HepG2 (cell line): ENCODE results near the gene CS. TPM values are rescaled to one million over a fixed set of nuclear protein-coding genes. Genes with fewer than 3 reads are reported as not detected.

Experiments
- ATAC-seq: fragments of 200-7000 bp; cut with Tn5 transposase; 3 replicates; pipeline ENCODE4 v1.9.1; 2020; ENCODE audit warnings: mild to moderate bottlenecking, moderate library complexity
- BruUV-seq: library from RNA; stranded (reverse); fragments of 400-500 nt; replicated peaks from 2 replicates; lab custom pipeline; 2021; lab: Mats Ljungman, UMichigan
- CTCF ChIA-PET: fragments of 300-600 bp; formaldehyde crosslinking; extraction: SDS; loops from one replicate; lab custom pipeline; 2021; ENCODE audit warnings: low total read pairs, inconsistent platforms, low intra/inter-chr PET ratio; lab: Yijun Ruan, JAX
- POLR2A ChIA-PET: fragments of 350-600 bp; sonication (Branson Sonifier 250); formaldehyde crosslinking; loops from one replicate; lab custom pipeline; 2020; ENCODE audit warnings: antibody characterized with exemption, inconsistent platforms; lab: Yijun Ruan, JAX
- DNase-seq: peaks from one replicate; pipeline ENCODE4 v3.0.0-alpha.2; 2015; ENCODE audit warnings: low spot score
- FAIRE-seq: peaks from 3 replicates; lab custom pipeline; 2011; peaks lifted over from hg19 to GRCh38; lab: Jason Lieb, UNC
- H2AFZ ChIP-seq: one replicate; pipeline ENCODE4 v1.6.1; 2011; ENCODE audit warnings: low read length, inconsistent platforms
- H3K27ac ChIP-seq: fragments of 300-600 bp; 3 replicates; pipeline ENCODE4 v1.8.0; 2011; ENCODE audit warnings: mixed run types, mild to moderate bottlenecking, mixed read lengths, low read length, inconsistent platforms; ENCODE audit not compliant: insufficient read depth; ENCODE audit errors: extremely low read length
- H3K27me3 ChIP-seq, 2 experiments: fragments of 200-600 bp in 1 of 2; 2 replicates in 1 of 2; 3 replicates in 1 of 2; pipeline versions ENCODE4 v1.6.0 to v1.8.0; 2011; ENCODE audit warnings: low read length in 2 of 2, mild to moderate bottlenecking in 2 of 2, moderate library complexity in 2 of 2, inconsistent platforms in 1 of 2; ENCODE audit not compliant: insufficient read depth in 2 of 2, control insufficient read depth in 1 of 2
- H3K36me3 ChIP-seq, 2 experiments: fragments of 200-600 bp in 1 of 2; replicated peaks in 1 of 2; 2 replicates in 1 of 2; 3 replicates in 1 of 2; pipeline versions ENCODE4 v1.5.1 to v1.8.0; 2011; ENCODE audit warnings: low read length in 2 of 2, inconsistent platforms in 1 of 2; ENCODE audit not compliant: insufficient read depth in 2 of 2, control insufficient read depth in 1 of 2
- H3K4me1 ChIP-seq: 2 replicates; pipeline ENCODE4 v1.5.1; 2012; ENCODE audit warnings: low read length, inconsistent platforms; ENCODE audit not compliant: insufficient read depth
- H3K4me2 ChIP-seq: 2 replicates; pipeline ENCODE4 v1.6.0; 2011; ENCODE audit warnings: low read depth, low read length, inconsistent platforms
- H3K4me3 ChIP-seq, 3 experiments: fragments of 200-600 bp in 1 of 3; sonication (generic), shearing (Covaris generic) in 1 of 3; replicated peaks in 1 of 3; 2 replicates each; pipeline ENCODE4 v1.5.1; 2011 to 2016; ENCODE audit warnings: low read length in 3 of 3, inconsistent platforms in 2 of 3, low read depth in 2 of 3, mild to moderate bottlenecking in 2 of 3, control low read depth in 1 of 3, mixed read lengths in 1 of 3; ENCODE audit not compliant: insufficient read depth in 1 of 3
- H3K79me2 ChIP-seq: one replicate; pipeline ENCODE4 v1.6.1; 2011; ENCODE audit warnings: low read length, inconsistent platforms; ENCODE audit not compliant: insufficient read depth
- H3K9ac ChIP-seq: 2 replicates; pipeline ENCODE4 v1.6.0; 2011; ENCODE audit warnings: mild to moderate bottlenecking, low read depth, low read length, inconsistent platforms; ENCODE audit not compliant: insufficient read depth
- H3K9me3 ChIP-seq: 2 replicates; pipeline ENCODE4 v1.5.1; 2012; ENCODE audit warnings: mild to moderate bottlenecking, low read length
- H4K20me1 ChIP-seq: 2 replicates; pipeline ENCODE4 v1.6.0; 2011; ENCODE audit warnings: inconsistent platforms, mild to moderate bottlenecking, low read length, moderate library complexity; ENCODE audit not compliant: insufficient read depth
- HCFC1 ChIP-seq: fragments of 150-350 bp; IDR thresholded peaks from 2 replicates; pipeline ENCODE4 v1.6.1; 2014; ENCODE audit warnings: low read depth, low read length
- ONECUT2 ChIP-seq: sonication (generic); formaldehyde crosslinking; IDR thresholded peaks from 2 replicates; pipeline ENCODE4 v1.4.0; 2020; ENCODE audit warnings: missing genetic modification reagents
- SOX13 ChIP-seq, 3 experiments: fragments of 450-650 bp in 1 of 3; sonication (generic) in 1 of 3; formaldehyde crosslinking in 1 of 3; IDR thresholded peaks in 2 of 3; conservative IDR thresholded peaks in 1 of 3; 2 replicates each; pipeline versions ENCODE4 v1.5.0 to v1.6.1; 2016 to 2020; ENCODE audit warnings: antibody characterized with exemption in 1 of 3, mild to moderate bottlenecking in 1 of 3, missing compliant biosample characterization in 1 of 3, missing genetic modification reagents in 1 of 3, moderate library complexity in 1 of 3
- SOX5 ChIP-seq: IDR thresholded peaks from 2 replicates; pipeline ENCODE4 v1.6.1; 2016; ENCODE audit warnings: borderline replicate concordance
- SOX6 ChIP-seq, 2 experiments: fragments of 450-650 bp in 1 of 2; sonication (generic) in 1 of 2; formaldehyde crosslinking in 1 of 2; IDR thresholded peaks; 2 replicates each; pipeline versions ENCODE4 v1.4.0 to v1.6.1; 2017 to 2020; ENCODE audit warnings: antibody characterized with exemption in 1 of 2, mild to moderate bottlenecking in 1 of 2, missing genetic modification reagents in 1 of 2
- SRF ChIP-seq: IDR thresholded peaks from 2 replicates; pipeline ENCODE4 v1.6.1; 2011; ENCODE audit warnings: mild to moderate bottlenecking, low read depth, low read length, moderate library complexity
- ZMYM3 ChIP-seq: sonication (generic); formaldehyde crosslinking; IDR thresholded peaks from 2 replicates; pipeline ENCODE4 v1.5.1; 2020; ENCODE audit warnings: mild to moderate bottlenecking, missing genetic modification reagents
- ZNF121 ChIP-seq: sonication (generic); formaldehyde crosslinking; IDR thresholded peaks from 2 replicates; pipeline ENCODE4 v1.5.0; 2020; ENCODE audit warnings: mild to moderate bottlenecking, missing genetic modification reagents
- ZNF333 ChIP-seq: sonication (generic); formaldehyde crosslinking; IDR thresholded peaks from 2 replicates; pipeline ENCODE4 v1.4.0; 2020; ENCODE audit warnings: mild to moderate bottlenecking, missing genetic modification reagents, borderline replicate concordance
- ZNF770 ChIP-seq: sonication (generic); formaldehyde crosslinking; IDR thresholded peaks from 2 replicates; pipeline ENCODE4 v1.5.0; 2020; ENCODE audit warnings: mild to moderate bottlenecking, missing genetic modification reagents
- WGBS: methylation state at CpG from one replicate; pipeline ENCODE4 v1.1.6; 2017; ENCODE audit warnings: low lambda C conversion rate; 5-methylcytosine and 5-hydroxymethylcytosine counted together
- in situ Hi-C: cut with HindIII; loops from 2 replicates; pipeline ENCODE4 v1.10.0; 2017; ENCODE audit warnings: low pct_unique_long_range_greater_than_20kb; ENCODE audit not compliant: extremely low pct_ligation_motif_present
- intact Hi-C: fragments of 100-400 bp; cut with micrococcal nuclease; formaldehyde crosslinking; loops from one replicate; pipeline ENCODE4 v1.10.0; 2022; ENCODE audit not compliant: unreplicated experiment
- polyA plus RNA-seq, 8 experiments: library from polyadenylated mRNA; depleted of rRNA in 3 of 8; stranded (reverse) in 7 of 8; unstranded in 1 of 8; fragments of >200 nt; fragmentation: Illumina TruSeq in 4 of 8; extraction: Trizol in 4 of 8; gene quantifications; 2 replicates each; pipeline versions ENCODE4 v1.2.1 to v1.2.3, GENCODE V29; 2011 to 2016; ENCODE audit warnings: low read depth in 4 of 8, missing spikeins in 1 of 8, mixed read lengths in 1 of 8; ENCODE audit not compliant: insufficient read depth in 1 of 8
- total RNA-seq, 5 experiments: library from RNA; depleted of rRNA; stranded (reverse); fragments of >200 nt; fragmentation: Illumina TruSeq; extraction: Trizol; gene quantifications; 2 replicates each; pipeline ENCODE4 v1.2.3, GENCODE V29; 2016; ENCODE audit warnings: low read depth in 1 of 5
- TF ChIP-seq, protein P1 (sequence below): sonication (generic); formaldehyde crosslinking; IDR thresholded peaks from 2 replicates; pipeline ENCODE4 v1.4.0; 2020; ENCODE audit warnings: missing genetic modification reagents, mild to moderate bottlenecking, borderline replicate concordance
- TF ChIP-seq, protein P2 (sequence below): sonication (generic); formaldehyde crosslinking; IDR thresholded peaks from 2 replicates; pipeline ENCODE4 v1.8.1; 2023; ENCODE audit warnings: mild to moderate bottlenecking, missing genetic modification reagents, borderline replicate concordance

The CS gene
- total and polyA plus RNA-seq, 2 of the 13 experiments (the other 11 are each of a cell fraction or from before 2014, with no cell fraction given), result 173 to 175 TPM

GRCh38 chr12:56288705-56289387 lies 11.3 kb downstream of the CS start:
- Histone ChIP-seq H3K9me3 (no peaks in the 10 kb centered on the region), H3K4me1 (peaks cover 66% of the 10 kb centered on the region), H3K27me3 (no peaks in the 10 kb centered on the region), H3K4me2 (peak overlapping the region; percentile 18; the same call in 1 of the 2 replicates), H2AFZ (no peak overlapping the region), H3K79me2 (peaks cover 48% of the 10 kb centered on the region), H3K27ac (peak overlapping the region; percentile 29)
- CTCF ChIA-PET, result no interaction called here
- POLR2A ChIA-PET, result interaction anchor here (0.7 to 2.5 kb wide), 4 partner anchors 10 to 67 kb away, joined by 3 to 7 read pairs (median 4); partner anchors contain the start of genes CS, PAN2 and RNF41
- FAIRE-seq (no peak), DNase-seq (no peak)
- BruUV-seq, result no TSS peak
- 83% methylated on average over 3 of the region's 3 CpGs for WGBS
- in situ Hi-C loops, result no loop called here
- TF ChIP-seq SOX13 (IDR thresholded peaks at IDR 0.05) (no peak), SOX13 (CRISPR knock-in tag; conservative IDR thresholded peaks at IDR 0.05 in 1 of 2, IDR thresholded peaks at IDR 0.05 in 1 of 2) (peak in 1 of 2 experiments; percentile 59; a peak in 1 of 4 replicates), ZNF770 (CRISPR knock-in tag) (peak; percentile 80), ZNF333 (no peak), ZNF121 (CRISPR knock-in tag) (peak; percentile 79), SRF (peak; percentile 80), ONECUT2 (CRISPR knock-in tag) (no peak), SOX6 (IDR thresholded peaks at IDR 0.05) (no peak), SOX6 (CRISPR knock-in tag; IDR thresholded peaks at IDR 0.05) (peak; percentile 53; the same call in 1 of the 2 replicates), HCFC1 (no peak), SOX5 (CRISPR knock-in tag) (peak; percentile 57; the same call in 1 of the 2 replicates), ZMYM3 (CRISPR knock-in tag) (0 out of 2 replicates have a peak, but pooled peaks have one; percentile 14)
- TF ChIP-seq, protein P1, sequence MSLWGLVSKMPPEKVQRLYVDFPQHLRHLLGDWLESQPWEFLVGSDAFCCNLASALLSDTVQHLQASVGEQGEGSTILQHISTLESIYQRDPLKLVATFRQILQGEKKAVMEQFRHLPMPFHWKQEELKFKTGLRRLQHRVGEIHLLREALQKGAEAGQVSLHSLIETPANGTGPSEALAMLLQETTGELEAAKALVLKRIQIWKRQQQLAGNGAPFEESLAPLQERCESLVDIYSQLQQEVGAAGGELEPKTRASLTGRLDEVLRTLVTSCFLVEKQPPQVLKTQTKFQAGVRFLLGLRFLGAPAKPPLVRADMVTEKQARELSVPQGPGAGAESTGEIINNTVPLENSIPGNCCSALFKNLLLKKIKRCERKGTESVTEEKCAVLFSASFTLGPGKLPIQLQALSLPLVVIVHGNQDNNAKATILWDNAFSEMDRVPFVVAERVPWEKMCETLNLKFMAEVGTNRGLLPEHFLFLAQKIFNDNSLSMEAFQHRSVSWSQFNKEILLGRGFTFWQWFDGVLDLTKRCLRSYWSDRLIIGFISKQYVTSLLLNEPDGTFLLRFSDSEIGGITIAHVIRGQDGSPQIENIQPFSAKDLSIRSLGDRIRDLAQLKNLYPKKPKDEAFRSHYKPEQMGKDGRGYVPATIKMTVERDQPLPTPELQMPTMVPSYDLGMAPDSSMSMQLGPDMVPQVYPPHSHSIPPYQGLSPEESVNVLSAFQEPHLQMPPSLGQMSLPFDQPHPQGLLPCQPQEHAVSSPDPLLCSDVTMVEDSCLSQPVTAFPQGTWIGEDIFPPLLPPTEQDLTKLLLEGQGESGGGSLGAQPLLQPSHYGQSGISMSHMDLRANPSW (CRISPR knock-in tag), result no peak
- TF ChIP-seq, protein P2, sequence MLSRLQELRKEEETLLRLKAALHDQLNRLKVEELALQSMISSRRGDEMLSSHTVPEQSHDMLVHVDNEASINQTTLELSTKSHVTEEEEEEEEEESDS (CRISPR knock-in tag), result no peak
- TF ChIP-seq, all 625 proteins: peak for 7
- Histone ChIP-seq H4K20me1 (peaks cover 5% of the 10 kb centered on the region; the same call in 1 of the 2 replicates), H3K4me3 (no peak overlapping the region), H3K9ac (no peak overlapping the region), H3K36me3 (peaks cover 1 to 36% of the 10 kb centered on the region in 2 experiments; a peak in 4 of 5 replicates)
- ATAC-seq, result peak; percentile 23; the same call in 2 of the 3 replicates
- intact Hi-C loops, result no loop called here
